Measurements from ENCODE around the gene CPLANE2.

CPLANE2 gene

DNA sequence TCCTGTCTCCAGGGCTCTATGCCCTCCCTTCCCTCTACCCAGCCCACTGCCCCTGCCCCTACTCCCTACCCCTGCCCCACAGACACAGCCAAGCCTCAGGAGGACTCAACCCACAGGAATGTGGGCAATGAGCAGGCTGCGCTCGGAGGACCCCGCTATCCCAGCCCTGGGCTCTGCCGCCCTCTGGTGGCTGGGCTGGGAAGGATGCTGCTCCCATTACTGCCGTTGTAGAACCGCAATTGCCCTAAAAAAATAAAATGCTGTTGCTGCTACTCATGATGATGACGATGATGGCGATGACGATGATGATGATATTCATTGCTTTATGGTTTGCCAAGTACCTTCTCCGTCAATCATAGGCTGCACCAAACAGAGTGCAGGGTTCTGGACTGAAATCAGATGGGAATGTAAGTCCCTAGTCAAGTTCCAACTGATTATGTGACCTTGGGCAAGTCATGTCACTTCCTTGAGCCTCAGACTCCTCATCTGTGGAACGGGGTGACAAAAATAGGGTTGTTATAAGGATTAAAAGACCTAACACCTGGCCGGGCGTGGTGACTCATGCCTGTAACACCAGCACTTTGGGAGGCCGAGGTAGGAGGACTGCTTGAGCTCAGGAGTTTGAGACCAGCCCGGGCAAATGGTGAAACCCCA, 49.1 kb downstream of the CPLANE2 start:
- DNase-seq = no peak

DNA sequence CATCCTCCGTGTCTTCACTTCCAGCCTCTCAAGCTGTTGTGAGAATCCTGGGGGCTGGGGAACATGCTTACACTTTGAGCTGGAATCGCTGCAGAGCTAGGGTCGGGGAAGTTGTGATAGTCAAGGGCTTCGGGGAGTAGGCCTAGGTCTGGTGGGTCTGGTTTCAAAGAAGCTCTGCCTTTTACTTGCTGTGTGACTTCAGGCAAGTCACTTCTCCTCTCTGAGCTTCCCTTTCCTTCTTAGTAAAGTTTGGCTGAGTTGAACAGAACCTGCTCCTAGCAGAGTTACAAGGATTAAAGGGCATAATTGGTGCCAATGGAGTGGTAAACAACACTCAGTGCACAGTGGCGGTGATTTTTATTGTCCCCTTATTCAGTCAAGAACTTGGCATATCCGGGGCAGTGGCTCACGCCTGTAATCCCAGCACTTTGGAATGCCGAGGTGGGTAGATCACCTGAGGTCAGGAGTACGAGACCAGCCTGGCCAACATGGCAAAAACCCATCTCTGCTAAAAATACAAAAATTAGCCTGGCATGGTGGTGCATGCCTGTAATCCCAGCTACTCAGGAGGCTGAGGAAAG, 50.2 kb downstream of the CPLANE2 start:
- DNase-seq = no peak

DNA sequence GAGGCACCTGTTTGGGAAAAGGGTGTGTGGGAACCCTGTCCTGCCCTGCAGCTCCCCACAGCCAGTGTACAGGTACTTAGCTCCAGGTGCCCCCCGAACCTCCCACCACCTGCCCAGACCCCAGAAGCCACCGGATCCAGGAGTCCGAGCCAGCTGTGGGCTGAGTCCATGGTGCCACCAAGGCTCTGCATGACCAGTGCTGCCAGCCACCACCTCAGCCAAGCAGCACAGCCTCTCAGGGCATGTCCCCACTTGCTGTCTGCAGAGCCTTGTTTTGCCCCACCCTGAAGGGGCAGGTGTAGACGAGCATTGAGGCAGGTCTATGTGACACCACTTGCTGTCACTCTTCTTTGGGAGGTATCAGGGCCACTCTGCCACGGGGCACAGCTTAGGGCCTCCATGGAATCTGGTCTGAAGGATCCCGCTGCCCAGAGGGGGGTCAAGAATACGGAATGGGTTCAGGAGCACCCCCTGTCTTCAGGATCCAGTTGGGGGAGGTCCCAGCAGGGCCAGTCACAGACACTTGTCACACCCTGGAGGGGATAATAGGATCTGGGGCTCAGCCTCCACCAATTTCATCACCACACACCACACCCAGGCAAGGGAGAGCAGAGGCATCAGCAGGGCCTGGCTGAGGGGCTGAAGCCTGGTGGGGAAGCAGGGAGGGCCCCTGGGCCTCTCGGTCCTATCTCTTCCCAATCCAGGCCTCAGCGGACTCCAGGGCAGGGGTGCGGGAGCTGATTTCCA, 52.3 kb downstream of the CPLANE2 start:
- no peak for DNase-seq

DNA sequence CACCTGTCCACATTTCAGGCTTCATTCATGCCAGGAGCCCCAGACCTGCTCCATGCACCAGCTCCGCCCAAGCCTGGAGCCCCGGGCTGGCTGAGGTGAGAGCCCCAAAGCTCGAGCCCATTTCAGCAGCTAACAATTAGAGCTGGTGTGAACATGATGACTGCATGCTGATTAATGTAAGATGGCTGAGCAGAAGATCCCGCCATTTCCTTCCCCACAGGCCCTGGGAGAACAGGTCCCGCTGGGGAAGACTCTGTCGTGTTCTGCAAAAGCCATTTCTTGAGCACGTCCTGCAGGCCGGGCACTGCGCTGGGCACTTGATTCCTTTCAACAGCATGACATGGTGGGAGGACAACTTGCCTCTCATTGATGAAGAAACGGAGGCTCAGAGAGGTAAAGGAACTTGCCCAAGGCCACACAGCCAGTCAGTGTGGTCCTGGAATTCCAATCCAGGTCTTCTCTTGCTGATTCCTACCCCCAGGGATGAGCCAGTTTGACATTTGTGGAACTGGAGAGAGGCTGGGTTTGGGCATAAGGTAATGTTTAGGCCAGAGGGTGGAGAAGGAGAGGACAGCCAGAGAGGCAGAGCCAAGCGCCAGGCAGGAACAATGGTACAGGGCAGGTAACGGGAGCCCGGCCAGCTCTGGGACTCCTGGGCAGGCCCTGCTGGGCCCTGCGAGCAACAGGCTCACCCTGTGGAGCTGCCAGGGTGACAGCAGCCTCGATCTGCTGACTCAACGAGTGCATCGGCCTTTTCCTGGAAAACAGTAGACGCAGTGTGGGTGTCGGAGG, 53.0 kb downstream of the CPLANE2 start:
- DNase-seq = no peak

DNA sequence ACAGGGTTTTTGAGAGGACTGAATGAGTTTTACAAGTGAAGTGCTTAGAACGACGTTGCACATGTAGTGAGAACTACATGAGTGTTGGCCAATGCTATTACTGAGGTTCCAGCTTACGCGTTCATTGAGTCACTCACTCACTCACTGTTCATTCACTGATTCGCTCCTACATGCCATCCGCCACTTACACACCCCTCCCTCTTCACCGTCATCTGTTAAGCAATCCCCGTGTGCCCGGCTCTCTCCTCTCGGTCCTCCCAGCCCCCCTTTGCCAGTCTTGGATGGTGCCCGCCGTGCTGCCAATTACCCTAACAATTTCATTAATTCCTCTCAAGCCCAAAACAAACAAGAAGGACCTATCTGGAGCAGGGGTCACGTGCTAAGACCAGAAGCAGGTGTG, 53.8 kb downstream of the CPLANE2 start:
- no peak for DNase-seq

DNA sequence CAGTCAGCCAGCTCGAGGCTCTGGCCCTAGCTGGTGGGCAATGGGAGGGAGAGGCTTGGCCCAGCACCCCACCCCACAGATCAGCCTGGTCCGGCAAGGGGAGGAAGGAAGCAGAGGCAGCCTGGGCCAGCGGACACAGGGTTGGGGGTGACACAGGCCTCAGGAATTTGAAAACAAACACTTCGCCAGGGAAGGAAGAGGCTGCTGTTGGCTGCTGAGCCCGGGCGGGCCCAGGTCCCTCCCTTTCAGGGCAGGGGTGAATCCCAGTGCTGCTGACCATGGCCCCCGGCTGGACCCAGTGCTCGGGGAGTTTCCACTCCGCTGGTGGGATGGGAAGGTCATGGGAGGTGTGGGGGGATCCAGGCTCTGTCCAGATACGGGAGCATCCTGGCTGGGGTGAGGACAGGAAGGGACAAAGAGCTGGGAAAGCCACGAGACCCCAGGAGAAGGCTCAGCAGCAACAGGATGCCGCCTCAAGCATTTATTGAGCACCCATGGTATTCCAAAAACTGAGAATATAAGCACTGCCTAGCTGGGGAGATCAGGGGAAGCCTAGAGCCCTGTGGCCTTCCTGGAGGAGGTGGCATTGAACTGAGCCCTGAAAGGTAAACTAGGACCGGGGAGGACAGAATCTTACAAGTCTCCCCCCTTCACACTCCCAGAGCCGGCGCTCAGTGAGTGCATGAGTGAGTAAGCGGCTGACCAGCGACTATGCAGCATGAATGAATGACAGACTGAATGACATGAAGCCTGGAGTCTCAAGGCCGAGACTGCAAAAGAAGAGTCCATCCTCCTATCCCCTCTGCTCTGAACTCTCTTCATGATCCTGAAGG, 54.9 kb downstream of the CPLANE2 start:
- no peak for DNase-seq
